ENCODE results near the gene FHIT. TPM values are rescaled to one million over a fixed set of nuclear protein-coding genes. Genes with fewer than 3 reads are reported as not detected.
"Not testable (repeated sequence)": the region's sequence is repeated elsewhere in the genome, so short reads cannot be mapped to it uniquely, and the experiment has no call there.

The FHIT gene
- total RNA-seq, 4 donors from 2014 or later, result 5.0 to 15.3 (median 8.3) TPM

DNA sequence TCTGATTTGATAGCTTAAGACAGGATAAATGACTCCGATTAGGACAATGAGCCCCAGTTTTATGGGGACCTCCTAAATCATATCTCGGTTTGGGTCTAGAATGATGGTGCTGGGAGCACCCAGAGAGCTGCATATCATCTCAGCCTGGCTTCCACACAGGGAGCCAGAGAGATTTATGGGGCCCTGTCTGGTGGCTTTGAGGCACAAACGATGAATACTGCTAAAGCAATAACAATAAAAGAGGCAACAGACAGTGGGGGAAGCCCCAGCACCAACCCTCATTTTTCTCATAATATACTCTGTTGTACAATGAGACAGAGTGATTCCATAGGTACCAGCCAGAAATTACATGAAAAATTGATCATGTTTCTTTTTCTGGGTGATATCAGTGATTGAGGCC is 1312.4 kb downstream of the FHIT start:
- DNase-seq (ENCODE audit: low spot score in 2 of 2), result no peak
- H3K4me3 ChIP-seq (ENCODE audit: low read depth, poor library complexity, severe bottlenecking), result no peak overlapping the region
- intact Hi-C loops (cut with DNase I; ENCODE audit: low total_unique reads), result no loop called here
- TF ChIP-seq, protein P1, sequence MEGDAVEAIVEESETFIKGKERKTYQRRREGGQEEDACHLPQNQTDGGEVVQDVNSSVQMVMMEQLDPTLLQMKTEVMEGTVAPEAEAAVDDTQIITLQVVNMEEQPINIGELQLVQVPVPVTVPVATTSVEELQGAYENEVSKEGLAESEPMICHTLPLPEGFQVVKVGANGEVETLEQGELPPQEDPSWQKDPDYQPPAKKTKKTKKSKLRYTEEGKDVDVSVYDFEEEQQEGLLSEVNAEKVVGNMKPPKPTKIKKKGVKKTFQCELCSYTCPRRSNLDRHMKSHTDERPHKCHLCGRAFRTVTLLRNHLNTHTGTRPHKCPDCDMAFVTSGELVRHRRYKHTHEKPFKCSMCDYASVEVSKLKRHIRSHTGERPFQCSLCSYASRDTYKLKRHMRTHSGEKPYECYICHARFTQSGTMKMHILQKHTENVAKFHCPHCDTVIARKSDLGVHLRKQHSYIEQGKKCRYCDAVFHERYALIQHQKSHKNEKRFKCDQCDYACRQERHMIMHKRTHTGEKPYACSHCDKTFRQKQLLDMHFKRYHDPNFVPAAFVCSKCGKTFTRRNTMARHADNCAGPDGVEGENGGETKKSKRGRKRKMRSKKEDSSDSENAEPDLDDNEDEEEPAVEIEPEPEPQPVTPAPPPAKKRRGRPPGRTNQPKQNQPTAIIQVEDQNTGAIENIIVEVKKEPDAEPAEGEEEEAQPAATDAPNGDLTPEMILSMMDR (IDR thresholded peaks at IDR 0.05), result no peak
- no peak for TF ChIP-seq POLR2A (IDR thresholded peaks at IDR 0.05)
- WGBS, 2 donors, result 74 to 76% methylated on average over 3 of the region's 3 CpGs

DNA sequence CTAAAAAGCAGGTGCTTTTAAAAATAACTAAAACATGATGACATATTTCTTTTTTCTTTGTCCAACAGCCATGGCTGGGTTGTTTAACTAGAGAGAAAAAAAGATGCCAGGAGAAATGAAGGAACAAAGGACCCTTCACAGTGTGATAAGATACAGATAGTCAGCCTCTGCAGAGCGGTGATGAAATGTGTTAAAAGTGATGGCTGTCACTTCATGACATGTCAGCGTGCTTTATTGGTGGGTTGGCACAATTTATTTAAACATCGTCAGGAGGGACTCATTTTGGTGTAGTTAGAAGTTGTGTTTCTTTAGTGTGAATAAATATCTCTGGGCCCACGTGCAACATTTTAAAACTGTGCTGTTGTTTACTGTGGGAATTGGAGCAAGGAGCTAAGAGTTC is 1314.1 kb downstream of the FHIT start:
- intact Hi-C loops (cut with DNase I; ENCODE audit: low total_unique reads), result no loop called here
- no peak for TF ChIP-seq POLR2A (IDR thresholded peaks at IDR 0.05)
- TF ChIP-seq, protein P1 (IDR thresholded peaks at IDR 0.05), result no peak
- WGBS, 2 donors, result 85% methylated on average over 4 of the region's 4 CpGs
- H3K4me3 ChIP-seq (ENCODE audit: low read depth, poor library complexity, severe bottlenecking), result no peak overlapping the region
- DNase-seq (ENCODE audit: low spot score in 2 of 2), result no peak

DNA sequence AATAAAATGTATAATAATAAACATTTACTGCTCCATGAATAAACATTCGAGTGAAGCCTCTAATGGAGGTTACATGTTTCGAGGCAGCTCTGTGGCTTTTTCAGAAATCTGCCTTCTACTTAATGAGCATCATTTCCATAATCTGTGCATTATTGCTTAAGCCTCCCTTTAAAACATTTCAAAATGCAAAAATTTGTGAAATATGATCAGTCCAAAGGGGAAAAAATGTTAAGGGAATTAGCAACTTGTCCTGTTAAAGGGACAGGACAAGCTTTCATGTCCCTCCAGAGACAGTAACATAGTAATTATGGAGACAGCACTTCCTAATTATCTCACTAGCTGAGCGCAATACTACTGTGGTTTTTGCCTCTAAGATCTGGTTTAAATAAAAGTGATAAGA is 1314.8 kb downstream of the FHIT start:
- intact Hi-C loops (cut with DNase I; ENCODE audit: low total_unique reads), result no loop called here
- TF ChIP-seq, protein P1 (IDR thresholded peaks at IDR 0.05), result no peak
- TF ChIP-seq POLR2A (IDR thresholded peaks at IDR 0.05), result no peak
- 83 to 84% methylated on average over 3 of the region's 3 CpGs for WGBS, 2 donors
- H3K4me3 ChIP-seq (ENCODE audit: low read depth, poor library complexity, severe bottlenecking), result no peak overlapping the region
- no peak for DNase-seq (ENCODE audit: low spot score in 2 of 2)

DNA sequence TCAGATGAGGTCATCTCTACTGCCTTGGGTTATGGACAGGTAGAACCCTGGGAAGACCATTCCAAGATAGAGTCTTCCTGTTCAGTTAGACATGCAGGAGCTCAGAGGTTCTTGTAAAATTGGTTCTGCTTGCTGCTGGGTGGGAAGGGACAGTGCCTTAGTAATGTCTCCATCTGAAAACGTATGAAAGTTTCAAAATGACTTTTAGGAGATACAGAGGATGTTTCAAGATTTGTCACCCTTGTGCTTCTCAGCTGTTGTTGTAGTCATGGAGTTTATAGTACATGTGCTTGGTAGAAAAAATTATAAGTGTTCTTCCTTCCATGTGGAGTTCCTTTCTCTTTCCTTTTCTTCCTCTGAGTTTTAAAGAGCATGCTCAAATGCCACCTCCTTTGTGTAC is 1316.2 kb downstream of the FHIT start:
- no peak for TF ChIP-seq POLR2A (IDR thresholded peaks at IDR 0.05)
- TF ChIP-seq, protein P1 (IDR thresholded peaks at IDR 0.05), result no peak
- 60 to 69% methylated on average over 1 of the region's 1 CpG for WGBS, 2 donors
- intact Hi-C loops (cut with DNase I; ENCODE audit: low total_unique reads), result no loop called here
- no peak for DNase-seq (ENCODE audit: low spot score in 2 of 2)
- H3K4me3 ChIP-seq (ENCODE audit: low read depth, poor library complexity, severe bottlenecking), result no peak overlapping the region

DNA sequence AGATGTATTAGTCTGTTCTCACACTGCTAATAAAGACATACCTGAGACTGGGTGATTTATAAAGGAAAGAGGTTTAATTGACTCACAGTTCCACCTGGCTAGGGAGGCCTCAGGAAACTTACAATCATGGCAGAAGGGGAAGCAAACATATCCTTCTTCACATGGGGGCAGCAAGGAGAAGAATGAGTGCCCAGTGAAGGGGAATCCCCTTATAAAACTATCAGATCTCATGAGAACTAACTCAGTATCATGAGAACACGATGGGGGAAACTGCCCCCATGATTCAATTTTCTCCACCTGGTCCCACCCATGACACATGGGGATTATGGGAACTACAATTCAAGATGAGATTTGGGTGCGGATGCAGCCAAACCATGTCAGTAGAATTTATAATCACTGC is 1316.7 kb downstream of the FHIT start:
- 83 to 88% methylated on average over 2 of the region's 2 CpGs for WGBS, 2 donors
- intact Hi-C loops (cut with DNase I; ENCODE audit: low total_unique reads); DNase-seq (ENCODE audit: low spot score in 2 of 2); H3K4me3 ChIP-seq (ENCODE audit: low read depth, poor library complexity, severe bottlenecking): not testable (repeated sequence)

DNA sequence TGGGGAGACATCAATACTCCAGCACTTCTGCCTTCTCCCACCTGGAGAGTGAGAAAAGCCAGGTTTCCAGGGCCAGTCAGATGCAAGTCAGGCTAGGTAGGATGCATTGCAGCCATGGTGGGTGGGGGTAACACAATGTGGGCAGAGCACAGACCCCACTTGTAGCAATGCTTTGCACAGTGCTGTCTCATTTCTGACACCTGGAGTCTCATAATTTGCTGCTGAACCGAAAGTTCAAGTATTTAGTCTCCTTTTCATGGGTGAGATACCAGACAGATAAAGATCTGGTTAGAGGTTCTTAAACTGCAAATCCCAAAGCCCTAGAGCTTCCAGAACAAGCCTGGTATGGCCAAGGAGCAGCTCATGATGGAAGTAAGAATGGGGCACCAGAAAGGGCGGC is 1321.1 kb downstream of the FHIT start:
- no peak for DNase-seq (ENCODE audit: low spot score in 2 of 2)
- intact Hi-C loops (cut with DNase I; ENCODE audit: low total_unique reads), result no loop called here
- WGBS, 2 donors, result 79 to 91% methylated on average over 2 of the region's 2 CpGs
- H3K4me3 ChIP-seq (ENCODE audit: low read depth, poor library complexity, severe bottlenecking), result no peak overlapping the region
- TF ChIP-seq, protein P1 (IDR thresholded peaks at IDR 0.05), result no peak
- TF ChIP-seq POLR2A (IDR thresholded peaks at IDR 0.05), result no peak
